Left ventricle myocardium inferior (tissue), 1 donor: ENCODE results near the gene KIRREL1. TPM values are rescaled to one million over a fixed set of nuclear protein-coding genes. Genes with fewer than 3 reads are reported as not detected.

Experiments used
- DNase-seq: peaks from one replicate; pipeline ENCODE4 v3.0.0-alpha.2; 2020
- H3K27ac ChIP-seq: fragments of 200-600 bp; replicated peaks from 2 replicates; pipeline ENCODE4 v1.8.0; 2021
- H3K27me3 ChIP-seq: fragments of 200-600 bp; 2 replicates; pipeline ENCODE4 v1.8.0; 2021; ENCODE audit warnings: low read depth
- H3K36me3 ChIP-seq: fragments of 200-600 bp; 2 replicates; pipeline ENCODE4 v1.8.0; 2021
- H3K4me1 ChIP-seq: fragments of 200-600 bp; 2 replicates; pipeline ENCODE4 v1.8.0; 2021
- H3K4me3 ChIP-seq: fragments of 200-600 bp; 2 replicates; pipeline ENCODE4 v1.8.0; 2021; ENCODE audit warnings: mild to moderate bottlenecking, moderate library complexity
- H3K9me3 ChIP-seq: fragments of 200-600 bp; replicated peaks from 2 replicates; pipeline ENCODE4 v1.8.0; 2021
- intact Hi-C: fragments of 100-400 bp; cut with micrococcal nuclease; formaldehyde crosslinking; loops from one replicate; pipeline ENCODE4 v1.11.0; 2022
- total RNA-seq: library from RNA; stranded (reverse); fragmentation: NEBNext Ultra II Directional; extraction: Animal tissue kit (Norgen Biotek cat#: 25700); gene quantifications from one replicate; pipeline ENCODE4 v1.2.1, GENCODE V29; 2021
- TF ChIP-seq, protein P1 (sequence below): fragments of 200-600 bp; IDR thresholded peaks from 2 replicates; pipeline ENCODE4 v1.8.0; 2021; ENCODE audit warnings: antibody characterized with exemption, mild to moderate bottlenecking, borderline replicate concordance
- donor health status: DM: no; HTN: yes; CAD: no; lungs with severe emphysema.

KIRREL1 gene
- total RNA-seq, 1 donor from 2014 or later = 7.3 TPM

DNA sequence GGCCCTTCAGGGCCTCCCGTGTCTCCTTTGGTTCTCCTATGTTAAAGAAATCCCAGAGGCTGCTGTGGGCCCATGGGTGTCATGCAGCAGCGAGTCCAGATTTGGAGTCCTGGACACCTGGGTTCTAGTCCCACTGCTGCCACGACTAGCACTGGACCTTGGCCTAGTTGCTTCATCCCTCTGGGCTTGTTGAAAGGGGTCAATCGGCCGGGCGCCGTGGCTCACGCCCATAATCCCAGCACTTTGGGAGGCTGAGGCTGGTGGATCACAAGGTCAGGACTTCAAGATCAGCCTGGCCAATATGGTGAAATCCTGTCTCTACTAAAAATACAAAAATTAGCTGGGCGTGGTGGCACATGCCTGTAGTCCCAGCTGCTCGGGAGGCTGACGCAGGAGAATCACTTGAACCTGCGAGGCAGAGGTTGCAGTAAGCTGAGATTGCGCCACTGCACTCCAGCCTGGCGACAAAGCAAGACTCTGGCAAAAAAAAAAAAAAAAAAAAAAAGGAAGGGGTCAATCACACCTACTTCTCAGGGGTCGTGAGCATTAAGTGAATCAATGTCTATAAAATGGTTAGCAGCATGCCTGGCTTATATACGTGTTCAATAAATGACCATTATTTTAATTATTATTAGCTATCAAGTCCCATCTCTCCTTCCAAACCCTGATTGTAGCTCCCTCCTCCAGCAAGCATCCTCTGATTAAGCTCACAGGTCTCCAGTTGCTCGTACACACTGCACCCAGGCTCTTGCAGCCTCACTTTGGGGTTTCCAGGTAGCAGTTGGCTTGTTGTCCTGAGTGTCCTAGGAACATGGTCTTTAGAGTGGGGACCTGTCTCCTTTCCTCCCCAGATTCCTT, 43.8 kb downstream of the KIRREL1 start:
- Histone ChIP-seq H3K9me3 (no peaks in the 10 kb centered on the region), H3K27me3 (no peaks in the 10 kb centered on the region), H3K27ac (peak overlapping the region; percentile 30), H3K4me1 (peaks cover 49% of the 10 kb centered on the region), H3K4me3 (no peak overlapping the region), H3K36me3 (no peaks in the 10 kb centered on the region)
- TF ChIP-seq, protein P1, sequence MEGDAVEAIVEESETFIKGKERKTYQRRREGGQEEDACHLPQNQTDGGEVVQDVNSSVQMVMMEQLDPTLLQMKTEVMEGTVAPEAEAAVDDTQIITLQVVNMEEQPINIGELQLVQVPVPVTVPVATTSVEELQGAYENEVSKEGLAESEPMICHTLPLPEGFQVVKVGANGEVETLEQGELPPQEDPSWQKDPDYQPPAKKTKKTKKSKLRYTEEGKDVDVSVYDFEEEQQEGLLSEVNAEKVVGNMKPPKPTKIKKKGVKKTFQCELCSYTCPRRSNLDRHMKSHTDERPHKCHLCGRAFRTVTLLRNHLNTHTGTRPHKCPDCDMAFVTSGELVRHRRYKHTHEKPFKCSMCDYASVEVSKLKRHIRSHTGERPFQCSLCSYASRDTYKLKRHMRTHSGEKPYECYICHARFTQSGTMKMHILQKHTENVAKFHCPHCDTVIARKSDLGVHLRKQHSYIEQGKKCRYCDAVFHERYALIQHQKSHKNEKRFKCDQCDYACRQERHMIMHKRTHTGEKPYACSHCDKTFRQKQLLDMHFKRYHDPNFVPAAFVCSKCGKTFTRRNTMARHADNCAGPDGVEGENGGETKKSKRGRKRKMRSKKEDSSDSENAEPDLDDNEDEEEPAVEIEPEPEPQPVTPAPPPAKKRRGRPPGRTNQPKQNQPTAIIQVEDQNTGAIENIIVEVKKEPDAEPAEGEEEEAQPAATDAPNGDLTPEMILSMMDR = no peak
- DNase-seq = no peak
- intact Hi-C loops = loop anchor here (2.0 kb wide), 1 partner anchor 46 kb away; no protein-coding TSS in a partner anchor

- TF ChIP-seq, protein P1 = no peak
- intact Hi-C loops = loop anchor here (2.0 kb wide), 1 partner anchor 47 kb away; no protein-coding TSS in a partner anchor
- H3K4me1 ChIP-seq = peaks cover 46% of the 10 kb centered on the region
- peak overlapping the region; percentile 30 for H3K27ac ChIP-seq
- peak; percentile 34 for DNase-seq
- H3K4me3 ChIP-seq = no peak overlapping the region
- H3K27me3 ChIP-seq = no peaks in the 10 kb centered on the region
- H3K36me3 ChIP-seq = no peaks in the 10 kb centered on the region
- H3K9me3 ChIP-seq = no peaks in the 10 kb centered on the region
Observed at GRCh38 chr1:158037866-158038359, 44.5 kb downstream of the KIRREL1 start.

DNA sequence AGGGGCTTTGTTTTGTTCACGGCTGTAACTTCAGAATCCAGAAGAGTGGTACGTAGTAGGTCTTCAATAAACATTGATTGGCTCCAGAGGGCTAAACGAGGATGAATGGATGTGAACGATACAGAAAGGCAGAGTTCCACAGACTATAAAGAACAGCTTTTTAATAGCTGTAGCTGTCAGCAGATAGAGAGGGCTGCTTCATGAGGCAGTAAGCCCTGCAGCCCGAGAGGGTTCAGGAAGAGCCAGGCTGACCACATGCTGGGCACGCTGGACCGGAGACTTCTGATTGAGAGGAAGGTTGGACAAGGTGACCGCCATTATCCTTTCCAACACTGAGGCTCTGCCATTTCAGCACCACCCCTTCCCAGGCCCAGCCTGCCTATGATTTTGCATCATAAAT, 45.3 kb downstream of the KIRREL1 start:
- H3K27ac ChIP-seq = no peak overlapping the region
- no peaks in the 10 kb centered on the region for H3K9me3 ChIP-seq
- H3K4me1 ChIP-seq = peaks cover 53% of the 10 kb centered on the region
- TF ChIP-seq, protein P1 = no peak
- no peaks in the 10 kb centered on the region for H3K36me3 ChIP-seq
- no peak overlapping the region for H3K4me3 ChIP-seq
- DNase-seq = no peak
- peaks cover 7% of the 10 kb centered on the region for H3K27me3 ChIP-seq
- intact Hi-C loops = no loop called here

GRCh38 chr1:158039380-158039779, 45.9 kb downstream of the KIRREL1 start:
- Histone ChIP-seq H3K9me3 (no peaks in the 10 kb centered on the region), H3K27ac (no peak overlapping the region), H3K36me3 (no peaks in the 10 kb centered on the region), H3K27me3 (peaks cover 13% of the 10 kb centered on the region), H3K4me1 (peaks cover 56% of the 10 kb centered on the region), H3K4me3 (no peak overlapping the region)
- intact Hi-C loops = no loop called here
- TF ChIP-seq, protein P1 = no peak
- DNase-seq = no peak

GRCh38 chr1:158040323-158040722, 46.9 kb downstream of the KIRREL1 start:
- H3K27ac ChIP-seq = no peak overlapping the region
- H3K27me3 ChIP-seq = peaks cover 19% of the 10 kb centered on the region
- H3K36me3 ChIP-seq = no peaks in the 10 kb centered on the region
- H3K9me3 ChIP-seq = no peaks in the 10 kb centered on the region
- intact Hi-C loops = no loop called here
- DNase-seq = no peak
- TF ChIP-seq, protein P1 = no peak
- H3K4me3 ChIP-seq = no peak overlapping the region
- peaks cover 60% of the 10 kb centered on the region for H3K4me1 ChIP-seq
